Measurements from ENCODE around the gene LRP1B. TPM values are rescaled to one million over a fixed set of nuclear protein-coding genes. Genes with fewer than 3 reads are reported as not detected.

Gene LRP1B
- total RNA-seq, 1 experiment from 2014 or later, result 0.21 TPM

- Mint-ChIP-seq H3K9me3 (ENCODE audit: low read depth, unreplicated experiment) (no peaks in the 10 kb centered on the region), H3K4me3 (ENCODE audit: low read depth, unreplicated experiment) (no peak overlapping the region), H3K27me3 (ENCODE audit: unreplicated experiment) (no peaks in the 10 kb centered on the region), H3K27ac (ENCODE audit: unreplicated experiment) (no peak overlapping the region), H3K36me3 (ENCODE audit: insufficient read depth, unreplicated experiment) (no peaks in the 10 kb centered on the region), H3K4me1 (ENCODE audit: low read depth, unreplicated experiment) (no peaks in the 10 kb centered on the region)
- TF ChIP-seq CTCF (IDR thresholded peaks at IDR 0.05; ENCODE audit: unreplicated experiment), result no peak
- no TSS peak for BruUV-seq (replicated peaks)
- CTCF ChIA-PET, result no interaction called here
- DNase-seq, result no peak
- intact Hi-C loops (cut with micrococcal nuclease; ENCODE audit: unreplicated experiment), result no loop called here
These were observed 1861.8 kb downstream of the LRP1B start for GRCh38 chr2:140269000-140269399.

DNA sequence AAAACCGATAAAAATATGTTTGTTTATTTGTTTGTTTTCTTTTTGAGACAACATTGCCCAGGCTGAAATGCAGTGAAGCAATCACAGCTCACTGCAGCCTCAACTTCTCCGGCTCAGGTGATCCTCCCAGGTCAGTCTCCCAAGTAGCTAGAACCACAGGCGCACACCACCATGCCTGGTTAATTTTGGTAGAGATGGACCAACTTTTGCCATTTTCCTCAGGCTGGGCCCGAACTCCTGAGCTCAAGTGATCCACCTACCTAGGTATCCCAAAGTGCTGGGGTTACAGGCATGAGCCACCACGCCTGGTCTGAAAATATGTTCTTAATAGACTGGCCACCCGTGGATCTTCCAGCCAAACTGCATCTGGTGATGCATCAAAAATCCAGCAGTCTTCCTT, 1867.9 kb downstream of the LRP1B start:
- Mint-ChIP-seq H3K27me3 (ENCODE audit: unreplicated experiment) (no peaks in the 10 kb centered on the region), H3K27ac (ENCODE audit: unreplicated experiment) (no peak overlapping the region), H3K9me3 (ENCODE audit: low read depth, unreplicated experiment) (no peaks in the 10 kb centered on the region), H3K36me3 (ENCODE audit: insufficient read depth, unreplicated experiment) (no peaks in the 10 kb centered on the region), H3K4me1 (ENCODE audit: low read depth, unreplicated experiment) (no peaks in the 10 kb centered on the region), H3K4me3 (ENCODE audit: low read depth, unreplicated experiment) (no peak overlapping the region)
- no peak for DNase-seq
- no TSS peak for BruUV-seq (replicated peaks)
- TF ChIP-seq CTCF (IDR thresholded peaks at IDR 0.05; ENCODE audit: unreplicated experiment), result no peak
- CTCF ChIA-PET, result no interaction called here
- intact Hi-C loops (cut with micrococcal nuclease; ENCODE audit: unreplicated experiment), result no loop called here

DNA sequence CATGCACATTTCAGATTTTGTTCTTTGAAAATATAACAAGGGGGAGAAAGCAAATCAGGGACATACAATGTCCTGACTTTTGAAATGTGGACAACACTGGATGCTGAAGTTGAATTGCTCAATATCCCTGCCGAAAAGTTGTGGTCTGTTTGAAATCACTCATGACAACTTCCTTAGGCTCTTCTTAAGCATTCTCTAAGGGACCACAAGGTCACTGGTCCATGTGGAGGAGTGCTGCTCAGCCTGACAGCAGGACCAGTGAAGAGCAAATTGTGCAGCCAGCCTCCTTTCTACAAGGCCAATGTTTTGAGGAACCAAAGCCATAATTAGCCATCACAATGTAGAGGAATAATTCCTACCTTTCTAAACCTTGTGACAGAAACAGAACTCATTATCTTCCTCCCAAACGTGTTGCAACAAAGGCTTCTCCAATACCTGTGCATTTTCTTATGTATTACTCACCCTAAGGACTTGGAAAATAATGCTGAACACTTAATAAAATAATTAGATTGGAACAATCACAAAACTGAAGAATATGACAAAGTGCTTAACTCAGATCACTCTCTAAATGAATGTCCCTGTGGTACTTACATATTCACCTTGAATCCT, 1873.0 kb downstream of the LRP1B start:
- intact Hi-C loops (cut with micrococcal nuclease; ENCODE audit: unreplicated experiment), result no loop called here
- Mint-ChIP-seq H3K4me3 (ENCODE audit: low read depth, unreplicated experiment) (no peak overlapping the region), H3K36me3 (ENCODE audit: insufficient read depth, unreplicated experiment) (no peaks in the 10 kb centered on the region), H3K9me3 (ENCODE audit: low read depth, unreplicated experiment) (no peaks in the 10 kb centered on the region), H3K27ac (ENCODE audit: unreplicated experiment) (no peak overlapping the region), H3K27me3 (ENCODE audit: unreplicated experiment) (no peaks in the 10 kb centered on the region), H3K4me1 (ENCODE audit: low read depth, unreplicated experiment) (no peaks in the 10 kb centered on the region)
- no peak for DNase-seq
- TF ChIP-seq CTCF (IDR thresholded peaks at IDR 0.05; ENCODE audit: unreplicated experiment), result no peak
- CTCF ChIA-PET, result no interaction called here
- no TSS peak for BruUV-seq (replicated peaks)

DNA sequence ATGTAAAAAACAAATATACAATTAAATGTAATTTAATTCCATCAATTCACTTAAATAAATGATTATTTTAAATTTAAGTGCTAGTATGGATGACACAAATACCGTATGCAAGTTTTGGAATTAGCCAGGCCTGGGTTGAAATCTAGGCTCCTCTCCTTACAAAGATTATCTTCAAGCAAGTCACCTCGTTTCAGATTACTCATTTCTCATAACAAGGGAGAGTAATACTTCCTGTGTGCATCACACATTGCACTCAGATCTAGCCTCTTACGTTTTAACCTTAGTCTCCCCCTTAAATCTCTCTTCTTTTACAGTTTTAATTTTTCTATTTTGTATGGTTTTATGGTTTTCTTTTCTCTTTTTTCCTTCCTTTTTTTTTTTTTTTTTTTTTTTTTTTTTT, 1874.7 kb downstream of the LRP1B start:
- intact Hi-C loops (cut with micrococcal nuclease; ENCODE audit: unreplicated experiment), result no loop called here
- Mint-ChIP-seq H3K27me3 (ENCODE audit: unreplicated experiment) (no peaks in the 10 kb centered on the region), H3K4me3 (ENCODE audit: low read depth, unreplicated experiment) (no peak overlapping the region), H3K4me1 (ENCODE audit: low read depth, unreplicated experiment) (no peaks in the 10 kb centered on the region), H3K27ac (ENCODE audit: unreplicated experiment) (no peak overlapping the region), H3K36me3 (ENCODE audit: insufficient read depth, unreplicated experiment) (no peaks in the 10 kb centered on the region), H3K9me3 (ENCODE audit: low read depth, unreplicated experiment) (no peaks in the 10 kb centered on the region)
- no peak for DNase-seq
- no peak for TF ChIP-seq CTCF (IDR thresholded peaks at IDR 0.05; ENCODE audit: unreplicated experiment)
- BruUV-seq (replicated peaks), result no TSS peak
- CTCF ChIA-PET, result no interaction called here
